Inflammatory macrophage treated with lipopolysaccharide for 1 hour (primary cell): Measurements from ENCODE around the gene AP3D1.

Experiments used
- DNase-seq, 2 donors: peaks; one replicate each; pipeline ENCODE4 v3.0.0-alpha.2; 2020 to 2022

The AP3D1 gene

GRCh38 chr19:2180881-2181632 lies 29.7 kb upstream of the AP3D1 start:
- no peak for DNase-seq

GRCh38 chr19:2180114-2180513 lies 28.7 kb upstream of the AP3D1 start:
- DNase-seq, result no peak

GRCh38 chr19:2179095-2179494 lies 27.7 kb upstream of the AP3D1 start:
- DNase-seq, result no peak

- no peak for DNase-seq
These were observed 25.1 kb upstream of the AP3D1 start for GRCh38 chr19:2176337-2176994.

GRCh38 chr19:2175742-2176141 lies 24.4 kb upstream of the AP3D1 start:
- DNase-seq, result no peak

GRCh38 chr19:2173767-2174577 lies 22.6 kb upstream of the AP3D1 start:
- peak; percentile 26 to 70 for DNase-seq

- no peak for DNase-seq
These were observed 22.0 kb upstream of the AP3D1 start for GRCh38 chr19:2173388-2173766.

- peak; percentile 32 to 61 for DNase-seq
These were observed 20.2 kb upstream of the AP3D1 start for GRCh38 chr19:2171349-2172145.

GRCh38 chr19:2170987-2171348 lies 19.6 kb upstream of the AP3D1 start:
- no peak for DNase-seq

- peak in 1 of 2 donors; percentile 19 for DNase-seq
These were observed 18.9 kb upstream of the AP3D1 start for GRCh38 chr19:2170219-2170618.

- peak; percentile 100 for DNase-seq
These were observed 17.5 kb upstream of the AP3D1 start for GRCh38 chr19:2168619-2169424.

GRCh38 chr19:2167896-2168618 lies 16.7 kb upstream of the AP3D1 start:
- DNase-seq, result peak; percentile 95 to 99

- peak; percentile 65 to 73 for DNase-seq
These were observed 15.7 kb upstream of the AP3D1 start for GRCh38 chr19:2166741-2167738.

- DNase-seq, result peak; percentile 83 to 93
These were observed 12.9 kb upstream of the AP3D1 start for GRCh38 chr19:2164020-2164998.

GRCh38 chr19:2160379-2160778 lies 9.0 kb upstream of the AP3D1 start:
- no peak for DNase-seq

- DNase-seq, result no peak
These were observed 6.1 kb upstream of the AP3D1 start for GRCh38 chr19:2157452-2157851.

- DNase-seq, result no peak
These were observed 3.3 kb upstream of the AP3D1 start for GRCh38 chr19:2154587-2155075.

- no peak for DNase-seq
These were observed 500 bp downstream of the AP3D1 start for GRCh38 chr19:2150794-2151338.
